ENCODE results near the gene SGCD. TPM values are rescaled to one million over a fixed set of nuclear protein-coding genes. Genes with fewer than 3 reads are reported as not detected.

SGCD gene
- total and polyA plus RNA-seq, 9 of the 15 experiments (the other 6 are each of a cell fraction or from before 2014, with no cell fraction given), result not detected

DNA sequence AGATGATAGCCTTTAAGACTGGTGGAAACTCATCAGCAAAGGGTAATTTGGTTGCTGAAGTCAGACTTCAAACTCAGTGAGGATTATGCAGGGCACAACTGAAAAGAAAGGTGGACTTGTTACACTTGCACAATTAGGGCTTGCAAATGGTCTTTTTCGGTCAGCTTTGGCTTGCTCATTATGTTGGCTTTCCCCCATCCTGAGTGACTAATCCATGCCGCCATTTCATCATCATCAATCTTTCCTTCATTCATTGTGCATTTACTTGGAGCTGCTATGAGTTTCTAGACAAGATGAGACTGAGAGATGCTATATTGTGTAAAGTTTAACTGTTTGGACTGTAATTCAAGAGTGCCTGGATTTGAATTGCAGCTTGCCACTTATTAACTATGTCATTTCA is 388.3 kb downstream of the SGCD start:
- in situ Hi-C loops (cut with MboI) (no loop called here), intact Hi-C loops (cut with micrococcal nuclease) (no loop called here)
- FAIRE-seq (no peak), ATAC-seq (no peak), DNase-seq (ENCODE audit: extremely low read depth in 1 of 4, low spot score in 3 of 4) (no peak)
- Histone ChIP-seq H3K9me3 (replicated peaks; ENCODE audit: control insufficient read depth, insufficient read depth, low read depth, low read length) (no peaks in the 10 kb centered on the region), H3K4me1 (replicated peaks in 1 of 2; ENCODE audit: control insufficient read depth in 2 of 2, insufficient read depth in 2 of 2, low read length in 2 of 2) (no peaks in the 10 kb centered on the region), H3K27me3 (ENCODE audit: control insufficient read depth in 2 of 2, insufficient read depth in 2 of 2, low read length in 2 of 2) (no peaks in the 10 kb centered on the region), H3K4me2 (ENCODE audit: insufficient read depth, low read length) (no peak overlapping the region), H2AFZ (ENCODE audit: low read depth, low read length) (no peak overlapping the region), H3K36me3 (ENCODE audit: control insufficient read depth, insufficient read depth, low read length) (no peaks in the 10 kb centered on the region), H3K27ac (ENCODE audit: extremely low read depth, low read depth, low read length) (no peak overlapping the region), H3K9me1 (ENCODE audit: control insufficient read depth, insufficient read depth, low read length) (no peaks in the 10 kb centered on the region), H4K20me1 (replicated peaks; ENCODE audit: control insufficient read depth, insufficient read depth, low read length) (no peaks in the 10 kb centered on the region), H3K79me2 (ENCODE audit: control insufficient read depth, insufficient read depth, low read length) (no peaks in the 10 kb centered on the region), H3K9ac (ENCODE audit: insufficient read depth in 1 of 2, low read depth in 2 of 2, low read length in 2 of 2) (no peak overlapping the region), H3K4me3 (no peak overlapping the region)
- ChIA-PET POLR2A (no interaction called here), CTCF (ENCODE audit: low intra/inter-chr PET ratio) (no interaction called here)
- WGBS (ENCODE audit: insufficient coverage, low coverage, missing lambda C conversion rate), result 0% methylated on average over 2 of the region's 2 CpGs
- no TSS peak for BruUV-seq (replicated peaks)
- TF ChIP-seq RCOR1 (IDR thresholded peaks at IDR 0.05; ENCODE audit: borderline replicate concordance in 1 of 2, low read depth in 2 of 2, low read length in 2 of 2) (no peak), CBFB (CRISPR knock-in tag; IDR thresholded peaks at IDR 0.05) (no peak), POLR2H (tag; IDR thresholded peaks at IDR 0.05; ENCODE audit: low read depth) (no peak), MTA3 (IDR thresholded peaks at IDR 0.05; ENCODE audit: borderline replicate concordance) (no peak), ZNF584 (CRISPR knock-in tag; IDR thresholded peaks at IDR 0.05; ENCODE audit: low read depth) (no peak), ZBTB17 (CRISPR knock-in tag; IDR thresholded peaks at IDR 0.05) (no peak), ETV5 (CRISPR knock-in tag; IDR thresholded peaks at IDR 0.05; ENCODE audit: low read depth) (no peak), ZNF780A (CRISPR knock-in tag; IDR thresholded peaks at IDR 0.05) (no peak), XRCC3 (IDR thresholded peaks at IDR 0.05) (no peak)
- TF ChIP-seq, protein P1, sequence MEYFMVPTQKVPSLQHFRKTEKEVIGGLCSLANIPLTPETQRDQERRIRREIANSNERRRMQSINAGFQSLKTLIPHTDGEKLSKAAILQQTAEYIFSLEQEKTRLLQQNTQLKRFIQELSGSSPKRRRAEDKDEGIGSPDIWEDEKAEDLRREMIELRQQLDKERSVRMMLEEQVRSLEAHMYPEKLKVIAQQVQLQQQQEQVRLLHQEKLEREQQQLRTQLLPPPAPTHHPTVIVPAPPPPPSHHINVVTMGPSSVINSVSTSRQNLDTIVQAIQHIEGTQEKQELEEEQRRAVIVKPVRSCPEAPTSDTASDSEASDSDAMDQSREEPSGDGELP (CRISPR knock-in tag; IDR thresholded peaks at IDR 0.05; ENCODE audit: borderline replicate concordance), result no peak
